Osteocyte (in vitro differentiated cells): Measurements from ENCODE around the gene SLC1A4. TPM values are rescaled to one million over a fixed set of nuclear protein-coding genes. Genes with fewer than 3 reads are reported as not detected.

Experiments used
- DNase-seq: peaks from one replicate; pipeline ENCODE4 v3.0.0; 2021; ENCODE audit warnings: mixed read lengths; ENCODE audit not compliant: unreplicated experiment; ENCODE audit errors: extremely low spot score
- H3K27ac Mint-ChIP-seq: one replicate; pipeline ENCODE4 v1.8.0; 2021; ENCODE audit warnings: mild to moderate bottlenecking, mixed read lengths; ENCODE audit not compliant: unreplicated experiment
- H3K27me3 Mint-ChIP-seq: one replicate; pipeline ENCODE4 v1.8.0; 2021; ENCODE audit warnings: mixed read lengths; ENCODE audit not compliant: unreplicated experiment
- H3K36me3 Mint-ChIP-seq: one replicate; pipeline ENCODE4 v1.8.0; 2021; ENCODE audit warnings: mixed read lengths; ENCODE audit not compliant: unreplicated experiment
- H3K4me1 Mint-ChIP-seq: one replicate; pipeline ENCODE4 v1.8.0; 2021; ENCODE audit warnings: mixed read lengths; ENCODE audit not compliant: unreplicated experiment
- H3K4me3 Mint-ChIP-seq: one replicate; pipeline ENCODE4 v1.8.0; 2021; ENCODE audit warnings: mild to moderate bottlenecking, moderate library complexity, mixed read lengths; ENCODE audit not compliant: unreplicated experiment
- H3K9me3 Mint-ChIP-seq: one replicate; pipeline ENCODE4 v1.8.0; 2021; ENCODE audit warnings: mixed read lengths; ENCODE audit not compliant: unreplicated experiment
- CTCF ChIP-seq: fragments of 200-600 bp; sonication (generic); IDR thresholded peaks from 2 replicates; pipeline ENCODE4 v1.5.0; 2021; ENCODE audit warnings: antibody characterized with exemption, mild to moderate bottlenecking, moderate library complexity
- total RNA-seq: library from RNA; stranded (reverse); gene quantifications from 2 replicates; pipeline ENCODE4 v1.2.1, GENCODE V29; 2021

Gene SLC1A4
- total RNA-seq, 1 donor from 2014 or later: 78.7 TPM

GRCh38 chr2:65057054-65057375 lies 67.8 kb downstream of the SLC1A4 start:
- no peaks in the 10 kb centered on the region for H3K9me3 Mint-ChIP-seq
- DNase-seq: no peak
- peak overlapping the region; percentile 67 for H3K27ac Mint-ChIP-seq
- no peak for TF ChIP-seq CTCF
- H3K36me3 Mint-ChIP-seq: no peaks in the 10 kb centered on the region
- no peaks in the 10 kb centered on the region for H3K27me3 Mint-ChIP-seq
- peak overlapping the region; percentile 82 for H3K4me3 Mint-ChIP-seq
- H3K4me1 Mint-ChIP-seq: peaks cover 23% of the 10 kb centered on the region

- Mint-ChIP-seq H3K36me3 (no peaks in the 10 kb centered on the region), H3K27ac (peak overlapping the region; percentile 67), H3K9me3 (no peaks in the 10 kb centered on the region), H3K4me3 (peak overlapping the region; percentile 82), H3K4me1 (peaks cover 24% of the 10 kb centered on the region), H3K27me3 (no peaks in the 10 kb centered on the region)
- no peak for DNase-seq
- no peak for TF ChIP-seq CTCF
These were observed 68.3 kb downstream of the SLC1A4 start for GRCh38 chr2:65057391-65058052.

GRCh38 chr2:65059071-65059470 lies 69.9 kb downstream of the SLC1A4 start:
- Mint-ChIP-seq H3K4me3 (no peak overlapping the region), H3K9me3 (no peaks in the 10 kb centered on the region), H3K27me3 (no peaks in the 10 kb centered on the region), H3K27ac (no peak overlapping the region), H3K36me3 (no peaks in the 10 kb centered on the region), H3K4me1 (peaks cover 39% of the 10 kb centered on the region)
- DNase-seq: no peak
- TF ChIP-seq CTCF: no peak

- Mint-ChIP-seq H3K36me3 (no peaks in the 10 kb centered on the region), H3K27ac (no peak overlapping the region), H3K9me3 (no peaks in the 10 kb centered on the region), H3K4me3 (no peak overlapping the region), H3K27me3 (no peaks in the 10 kb centered on the region), H3K4me1 (peaks cover 59% of the 10 kb centered on the region)
- no peak for TF ChIP-seq CTCF
- DNase-seq: no peak
These were observed 72.1 kb downstream of the SLC1A4 start for GRCh38 chr2:65061146-65061909.

- no peak for TF ChIP-seq CTCF
- peaks cover 57% of the 10 kb centered on the region for H3K4me1 Mint-ChIP-seq
- no peaks in the 10 kb centered on the region for H3K36me3 Mint-ChIP-seq
- no peak for DNase-seq
- no peak overlapping the region for H3K27ac Mint-ChIP-seq
- no peak overlapping the region for H3K4me3 Mint-ChIP-seq
- no peaks in the 10 kb centered on the region for H3K27me3 Mint-ChIP-seq
- no peaks in the 10 kb centered on the region for H3K9me3 Mint-ChIP-seq
These were observed 72.7 kb downstream of the SLC1A4 start for GRCh38 chr2:65061910-65062339.
